DND-41 (cell line): Measurements from ENCODE around the gene TAF8.

Experiments used
- ATAC-seq: fragments of 200-7000 bp; cut with Tn5 transposase; 3 replicates; pipeline ENCODE4 v1.9.1; 2021; ENCODE audit warnings: low read depth; ENCODE audit not compliant: insufficient read depth
- DNase-seq: peaks from one replicate; pipeline ENCODE4 v3.0.0-alpha.2; 2020
- H2AFZ ChIP-seq: 2 replicates; pipeline ENCODE4 v1.6.0; 2012; ENCODE audit warnings: low read depth, low read length
- H3K27ac ChIP-seq: 2 replicates; pipeline ENCODE4 v1.5.1; 2012; ENCODE audit warnings: low read length, inconsistent platforms
- H3K27me3 ChIP-seq: fragments of 200-600 bp; sonication (generic); 2 replicates; pipeline ENCODE4 v1.6.0; 2012; ENCODE audit warnings: low read length, mild to moderate bottlenecking, inconsistent platforms; ENCODE audit not compliant: insufficient read depth, poor library complexity
- H3K36me3 ChIP-seq: 2 replicates; pipeline ENCODE4 v1.5.1; 2012; ENCODE audit warnings: low read length, inconsistent platforms; ENCODE audit not compliant: insufficient read depth
- H3K4me1 ChIP-seq: 2 replicates; pipeline ENCODE4 v1.5.1; 2012; ENCODE audit warnings: mild to moderate bottlenecking, low read length; ENCODE audit not compliant: insufficient read depth
- H3K4me2 ChIP-seq: 2 replicates; pipeline ENCODE4 v1.6.0; 2012; ENCODE audit warnings: mild to moderate bottlenecking, moderate library complexity, low read length, inconsistent platforms; ENCODE audit not compliant: insufficient read depth
- H3K4me3 ChIP-seq, 2 experiments: fragments of 200-600 bp in 1 of 2; shearing (Covaris generic) in 1 of 2; 2 replicates each; pipeline ENCODE4 v1.5.1; 2012 to 2016; ENCODE audit warnings: inconsistent platforms in 2 of 2, low read length in 2 of 2, mild to moderate bottlenecking in 2 of 2, low read depth in 1 of 2, moderate library complexity in 1 of 2
- H3K79me2 ChIP-seq: 2 replicates; pipeline ENCODE4 v1.6.0; 2012; ENCODE audit warnings: low read length, inconsistent platforms; ENCODE audit not compliant: insufficient read depth
- H3K9ac ChIP-seq: 2 replicates; pipeline ENCODE4 v1.6.0; 2012; ENCODE audit warnings: low read depth, mild to moderate bottlenecking, inconsistent platforms, low read length, moderate library complexity
- H3K9me3 ChIP-seq: 2 replicates; pipeline ENCODE4 v1.5.1; 2012; ENCODE audit warnings: low read length, moderate library complexity, mild to moderate bottlenecking, inconsistent platforms; ENCODE audit not compliant: insufficient read depth, severe bottlenecking
- H4K20me1 ChIP-seq: 2 replicates; pipeline ENCODE4 v1.6.0; 2012; ENCODE audit warnings: low read length; ENCODE audit not compliant: insufficient read depth
- EZH2 ChIP-seq: IDR thresholded peaks from 3 replicates; pipeline ENCODE4 v1.6.1; 2012; ENCODE audit warnings: borderline replicate concordance, low read depth, mild to moderate bottlenecking, moderate library complexity, low read length, inconsistent platforms; ENCODE audit not compliant: severe bottlenecking
- TF ChIP-seq, protein P1 (sequence below): IDR thresholded peaks from 2 replicates; pipeline ENCODE4 v1.5.1; 2012; ENCODE audit warnings: borderline replicate concordance, low read length, moderate library complexity, mild to moderate bottlenecking; ENCODE audit not compliant: poor library complexity, severe bottlenecking; ENCODE audit errors: extremely low read depth

The TAF8 gene

DNA sequence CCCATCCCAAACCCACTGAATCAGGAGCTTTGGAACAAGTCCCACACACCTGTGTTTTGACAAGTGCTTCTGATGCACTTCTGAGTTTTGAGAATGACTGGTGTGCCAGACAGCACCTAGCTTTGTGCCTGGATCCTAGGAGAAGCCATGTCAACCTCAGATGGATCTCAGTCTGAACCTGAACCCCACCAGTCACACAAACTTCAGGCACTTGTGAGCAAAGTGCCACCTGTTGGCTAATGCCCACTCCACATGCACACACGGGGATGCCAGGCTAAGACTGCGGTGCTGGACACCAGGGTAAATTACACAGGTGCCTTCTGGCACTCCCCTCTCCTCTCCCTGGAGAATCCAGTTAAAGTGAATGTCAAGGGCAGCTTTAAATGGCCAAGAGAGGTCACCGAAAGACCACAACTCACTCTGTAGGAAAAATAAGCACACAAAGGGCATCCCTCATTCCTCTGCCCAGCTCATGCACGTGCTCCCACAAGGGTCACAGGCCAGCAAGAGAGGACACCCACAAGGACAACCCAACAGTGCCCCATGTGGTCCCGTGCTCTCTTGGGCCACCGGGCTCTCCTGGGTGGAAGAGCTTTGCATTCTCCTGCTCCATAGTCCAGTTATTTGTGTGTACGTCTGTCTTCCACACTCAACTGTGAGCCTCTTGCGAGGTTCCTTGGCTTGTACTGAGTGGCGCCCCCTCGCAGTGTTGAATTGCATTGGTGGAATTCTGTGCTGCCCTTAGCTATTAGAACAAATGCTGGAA is 45.6 kb downstream of the TAF8 start:
- H3K4me2 ChIP-seq = no peak overlapping the region
- H4K20me1 ChIP-seq = no peaks in the 10 kb centered on the region
- TF ChIP-seq, protein P1, sequence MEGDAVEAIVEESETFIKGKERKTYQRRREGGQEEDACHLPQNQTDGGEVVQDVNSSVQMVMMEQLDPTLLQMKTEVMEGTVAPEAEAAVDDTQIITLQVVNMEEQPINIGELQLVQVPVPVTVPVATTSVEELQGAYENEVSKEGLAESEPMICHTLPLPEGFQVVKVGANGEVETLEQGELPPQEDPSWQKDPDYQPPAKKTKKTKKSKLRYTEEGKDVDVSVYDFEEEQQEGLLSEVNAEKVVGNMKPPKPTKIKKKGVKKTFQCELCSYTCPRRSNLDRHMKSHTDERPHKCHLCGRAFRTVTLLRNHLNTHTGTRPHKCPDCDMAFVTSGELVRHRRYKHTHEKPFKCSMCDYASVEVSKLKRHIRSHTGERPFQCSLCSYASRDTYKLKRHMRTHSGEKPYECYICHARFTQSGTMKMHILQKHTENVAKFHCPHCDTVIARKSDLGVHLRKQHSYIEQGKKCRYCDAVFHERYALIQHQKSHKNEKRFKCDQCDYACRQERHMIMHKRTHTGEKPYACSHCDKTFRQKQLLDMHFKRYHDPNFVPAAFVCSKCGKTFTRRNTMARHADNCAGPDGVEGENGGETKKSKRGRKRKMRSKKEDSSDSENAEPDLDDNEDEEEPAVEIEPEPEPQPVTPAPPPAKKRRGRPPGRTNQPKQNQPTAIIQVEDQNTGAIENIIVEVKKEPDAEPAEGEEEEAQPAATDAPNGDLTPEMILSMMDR = no peak
- no peak for TF ChIP-seq EZH2
- no peak overlapping the region for H3K4me3 ChIP-seq
- no peaks in the 10 kb centered on the region for H3K9me3 ChIP-seq
- H3K79me2 ChIP-seq = no peaks in the 10 kb centered on the region
- H3K4me1 ChIP-seq = no peaks in the 10 kb centered on the region
- H2AFZ ChIP-seq = no peak overlapping the region
- H3K27ac ChIP-seq = no peak overlapping the region
- no peaks in the 10 kb centered on the region for H3K36me3 ChIP-seq
- no peak overlapping the region for H3K9ac ChIP-seq
- ATAC-seq (no peak), DNase-seq (no peak)
- H3K27me3 ChIP-seq = no peaks in the 10 kb centered on the region

DNA sequence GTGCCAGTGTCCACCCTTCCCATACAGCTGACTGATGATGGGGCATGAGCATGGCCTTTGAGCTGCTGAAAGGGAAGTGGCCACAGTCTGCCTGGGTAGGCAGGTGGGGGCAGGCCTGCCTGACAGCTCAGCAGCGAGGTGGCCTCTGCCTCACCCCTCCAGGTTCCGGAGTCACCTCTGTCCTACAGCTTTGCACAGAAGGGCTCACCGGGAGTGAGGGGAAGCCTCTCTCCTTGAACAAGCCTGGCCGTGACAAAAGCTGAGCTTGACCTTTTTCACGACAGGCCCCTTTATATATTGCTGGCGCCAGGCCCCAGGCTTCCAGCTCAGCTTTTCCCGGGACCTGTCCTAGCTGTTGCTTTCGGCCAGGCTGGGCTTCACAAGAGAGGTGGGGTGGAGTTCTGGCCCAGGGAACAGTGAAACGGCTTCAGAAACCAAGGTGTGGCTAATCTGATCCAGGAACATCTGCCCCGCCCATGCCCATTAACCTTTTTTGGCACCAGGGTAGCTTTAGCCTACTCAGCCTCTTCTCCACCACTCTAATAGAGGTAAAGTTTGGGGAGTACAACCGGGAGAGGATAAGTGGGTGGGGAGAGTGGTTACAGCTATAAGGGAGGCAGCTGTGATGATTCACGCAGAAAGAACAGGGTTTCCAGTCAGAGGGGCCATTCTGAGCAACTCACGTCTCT is 49.2 kb downstream of the TAF8 start:
- H3K4me3 ChIP-seq = no peak overlapping the region
- TF ChIP-seq, protein P1 = no peak
- TF ChIP-seq EZH2 = no peak
- H3K4me2 ChIP-seq = no peak overlapping the region
- H3K27me3 ChIP-seq = no peaks in the 10 kb centered on the region
- H3K9ac ChIP-seq = no peak overlapping the region
- no peak for ATAC-seq
- no peak overlapping the region for H2AFZ ChIP-seq
- H3K9me3 ChIP-seq = no peaks in the 10 kb centered on the region
- no peaks in the 10 kb centered on the region for H3K36me3 ChIP-seq
- no peak for DNase-seq
- H3K27ac ChIP-seq = no peak overlapping the region
- peaks cover 9% of the 10 kb centered on the region for H3K4me1 ChIP-seq
- H3K79me2 ChIP-seq = no peaks in the 10 kb centered on the region
- no peaks in the 10 kb centered on the region; the same call in 1 of the 2 replicates for H4K20me1 ChIP-seq

DNA sequence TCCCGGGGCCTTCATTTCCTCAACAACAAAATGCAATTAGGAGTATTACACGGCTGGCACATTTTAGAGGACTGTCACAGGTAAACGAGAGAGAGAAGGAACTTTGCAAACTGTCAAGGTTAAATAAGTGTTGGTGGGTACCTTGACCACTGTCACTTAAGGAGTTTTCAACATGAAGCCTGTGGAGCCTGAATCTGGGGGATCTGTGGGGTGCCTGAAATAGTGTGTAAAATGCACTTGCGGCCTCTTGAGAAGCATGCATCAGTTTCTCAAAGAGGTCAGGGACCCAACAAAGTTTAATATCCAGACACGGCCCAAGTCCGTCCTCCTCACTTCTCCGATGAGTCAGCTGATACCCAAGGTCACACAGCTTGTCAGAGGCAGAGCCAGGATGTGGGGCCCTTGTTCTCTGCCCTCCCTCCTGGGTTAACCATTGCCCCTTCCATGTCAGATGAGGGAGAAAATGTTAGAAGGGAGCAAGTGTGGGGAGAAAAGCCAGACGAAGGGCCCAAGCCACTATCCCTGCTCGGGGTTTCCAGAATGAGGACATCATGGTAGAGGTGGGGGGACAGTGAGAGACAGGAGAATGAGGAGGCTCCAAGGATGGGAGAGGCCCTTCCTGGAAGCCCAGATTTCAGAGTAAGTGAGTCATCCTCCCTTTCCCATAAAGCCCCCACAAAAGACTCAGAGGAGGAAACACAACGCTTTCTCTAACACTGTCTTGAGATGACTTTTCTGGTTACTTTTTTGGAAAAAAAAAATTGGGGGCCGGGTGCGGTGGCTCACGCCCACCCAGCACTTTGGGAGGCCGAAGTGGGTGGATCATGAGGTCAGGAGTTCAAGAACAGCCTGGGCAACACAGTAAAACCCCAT is 49.9 kb downstream of the TAF8 start:
- ATAC-seq (no peak), DNase-seq (no peak)
- H3K4me2 ChIP-seq = no peak overlapping the region

More for the DNA sequence above, 49.9 kb downstream of the TAF8 start:
- Histone ChIP-seq H3K79me2 (no peaks in the 10 kb centered on the region), H4K20me1 (no peaks in the 10 kb centered on the region; the same call in 1 of the 2 replicates), H3K36me3 (no peaks in the 10 kb centered on the region), H3K9ac (no peak overlapping the region), H3K4me3 (no peak overlapping the region), H3K27me3 (no peaks in the 10 kb centered on the region), H3K27ac (no peak overlapping the region), H3K9me3 (no peaks in the 10 kb centered on the region), H2AFZ (no peak overlapping the region), H3K4me1 (peaks cover 12% of the 10 kb centered on the region)
- TF ChIP-seq EZH2 = no peak
- TF ChIP-seq, protein P1 = no peak
